Stimulated activated CD8-positive, alpha-beta memory T cell treated with anti-CD3 and anti-CD28 coated beads, Interleukin-4, amount 100 ng/mL, for 1 hour (primary cell): Measurements from ENCODE around the gene UBE2J2.
"Not testable (repeated sequence)": the region's sequence is repeated elsewhere in the genome, so short reads cannot be mapped to it uniquely, and the experiment has no call there.

Source experiments
- DNase-seq, 2 donors: peaks; one replicate each; pipeline ENCODE4 v3.0.0-alpha.2; 2020; ENCODE audit warnings: low read depth in 2 of 2, low spot score in 1 of 2

Gene UBE2J2

GRCh38 chr1:1273512-1274298 lies at the start of gene UBE2J2:
TSS of gene UBE2J2 (minus strand) at chr1:1273854. CDS start at chr1:1267992, 5,862 bp downstream.
- peak; percentile 87 to 88 for DNase-seq

- DNase-seq: no peak
These were observed 49.3 kb upstream of the UBE2J2 start for GRCh38 chr1:1322952-1323351.

- no peak for DNase-seq
These were observed 48.8 kb upstream of the UBE2J2 start for GRCh38 chr1:1322418-1322817.

- no peak for DNase-seq
These were observed 47.8 kb upstream of the UBE2J2 start for GRCh38 chr1:1321477-1321876.

- DNase-seq: no peak
These were observed 47.2 kb upstream of the UBE2J2 start for GRCh38 chr1:1320666-1321448.

GRCh38 chr1:1319646-1319941 lies 45.9 kb upstream of the UBE2J2 start:
- no peak for DNase-seq

- DNase-seq: no peak
These were observed 45.4 kb upstream of the UBE2J2 start for GRCh38 chr1:1318777-1319645.

GRCh38 chr1:1318131-1318652 lies 44.5 kb upstream of the UBE2J2 start:
- DNase-seq: no peak

GRCh38 chr1:1317420-1317819 lies 43.8 kb upstream of the UBE2J2 start:
- no peak for DNase-seq

GRCh38 chr1:1316199-1316598 lies 42.5 kb upstream of the UBE2J2 start:
- not testable (repeated sequence) for DNase-seq

GRCh38 chr1:1315435-1315954 lies 41.8 kb upstream of the UBE2J2 start:
- DNase-seq: no peak

GRCh38 chr1:1314678-1315335 lies 41.2 kb upstream of the UBE2J2 start:
- DNase-seq: no peak

GRCh38 chr1:1314237-1314586 lies 40.6 kb upstream of the UBE2J2 start:
- DNase-seq: no peak

GRCh38 chr1:1313500-1314236 lies 40.0 kb upstream of the UBE2J2 start:
- no peak for DNase-seq

- DNase-seq: no peak
These were observed 39.0 kb upstream of the UBE2J2 start for GRCh38 chr1:1312450-1313314.

- DNase-seq: no peak
These were observed 37.8 kb upstream of the UBE2J2 start for GRCh38 chr1:1311107-1312104.

- no peak for DNase-seq
These were observed 36.9 kb upstream of the UBE2J2 start for GRCh38 chr1:1310476-1311053.

- no peak for DNase-seq
These were observed 36.4 kb upstream of the UBE2J2 start for GRCh38 chr1:1310109-1310385.
